T-helper 22 cell (primary cell): Measurements from ENCODE around the gene KIF23.
"Not testable (repeated sequence)": the region's sequence is repeated elsewhere in the genome, so short reads cannot be mapped to it uniquely, and the experiment has no call there.

Experiments
- DNase-seq: peaks from one replicate; pipeline ENCODE4 v3.0.0-alpha.2; 2020; ENCODE audit warnings: low read depth

Gene KIF23

GRCh38 chr15:69413822-69414700, at the start of gene KIF23:
KIF23 (plus strand) TSS chr15:69414349; CDS start chr15:69414466, 117 bp downstream.
- DNase-seq, result peak; percentile 91

GRCh38 chr15:69367236-69367635, 46.9 kb upstream of the KIF23 start:
- DNase-seq, result no peak

- no peak for DNase-seq
These were observed 44.5 kb upstream of the KIF23 start for GRCh38 chr15:69369631-69370030.

DNA sequence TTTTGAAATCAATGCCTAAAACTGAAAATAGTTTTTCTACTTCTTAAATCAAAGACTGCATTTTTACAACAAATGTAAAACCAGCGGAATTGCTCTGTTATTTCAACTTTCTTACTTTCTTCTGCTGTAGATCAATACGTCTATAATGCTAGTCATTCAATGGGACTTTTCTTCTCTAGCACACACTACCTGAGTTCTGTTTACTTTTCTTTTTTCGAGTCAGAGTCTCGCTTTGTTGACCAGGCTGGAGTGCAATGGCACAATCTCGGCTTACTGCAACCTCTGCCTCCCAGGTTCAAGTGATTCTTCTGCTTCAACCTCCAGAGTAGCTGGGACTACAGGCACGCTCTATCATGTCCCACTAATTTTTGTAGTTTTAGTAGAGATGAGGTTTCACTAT, 40.7 kb upstream of the KIF23 start:
- no peak for DNase-seq

DNA sequence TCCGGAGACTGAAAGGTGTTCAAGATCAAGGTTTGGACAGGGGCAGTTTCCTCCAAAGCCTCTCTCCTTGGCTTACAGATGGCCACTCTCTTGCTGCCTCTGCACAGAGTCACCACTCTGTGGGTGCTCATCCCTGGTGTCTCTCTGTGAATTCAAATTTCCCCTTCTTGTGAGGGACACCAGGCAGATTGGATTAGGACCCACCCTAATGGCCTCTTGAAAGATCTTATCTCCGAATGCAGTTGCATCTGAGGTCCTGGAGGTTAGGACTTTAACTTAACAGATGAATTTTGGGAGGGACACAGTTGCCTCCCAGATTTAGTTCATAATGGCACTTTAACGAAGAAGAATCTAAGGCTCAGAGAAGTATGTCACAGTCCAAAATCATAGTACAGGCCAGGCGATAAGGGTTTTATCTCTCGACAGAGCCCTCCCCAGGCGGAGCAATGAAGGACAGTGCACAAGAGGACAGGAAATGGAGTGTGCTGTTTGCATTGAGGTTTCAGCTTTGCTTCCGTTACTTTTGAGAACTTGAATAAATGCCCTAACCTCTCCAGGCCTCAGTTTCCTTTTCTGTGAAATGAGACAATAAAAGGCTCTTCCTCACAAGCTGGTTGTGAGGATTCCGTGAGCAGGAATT, 38.9 kb upstream of the KIF23 start:
- DNase-seq, result no peak

DNA sequence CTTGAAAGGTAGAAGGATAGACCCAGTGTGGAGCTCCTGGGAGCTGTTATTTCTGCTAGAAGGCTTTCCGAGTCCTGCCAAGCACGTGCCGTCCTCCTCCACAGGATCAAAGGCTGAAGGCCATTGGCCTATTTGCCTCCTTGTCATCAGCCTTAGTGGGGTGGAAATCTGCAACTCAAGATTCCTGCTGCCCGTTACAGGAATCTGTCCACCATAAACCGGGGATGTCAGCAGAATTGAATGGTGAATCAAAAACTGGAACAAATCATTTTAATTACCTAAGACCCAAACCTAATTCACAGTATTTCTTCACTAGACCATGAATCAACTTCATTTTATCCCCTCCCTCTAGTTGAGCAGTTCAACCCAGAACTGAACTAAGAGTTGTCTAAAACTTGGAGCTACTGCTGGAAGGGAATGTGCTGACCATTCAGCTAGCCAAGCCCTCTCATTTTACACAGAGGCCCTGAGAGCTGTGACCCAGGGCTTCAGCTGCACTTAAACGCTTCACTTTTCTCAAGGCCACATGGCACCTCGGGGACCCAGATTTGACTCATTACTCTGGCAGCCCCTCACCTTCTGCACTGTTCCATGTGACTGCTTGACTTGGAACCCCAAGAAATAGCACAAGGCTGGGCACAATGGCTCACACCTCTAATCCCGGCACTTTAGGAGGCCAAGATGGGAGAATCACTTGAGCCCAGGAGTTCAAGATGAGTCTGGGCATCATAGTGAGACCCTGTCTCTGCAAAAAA, 36.8 kb upstream of the KIF23 start:
- DNase-seq, result no peak

DNA sequence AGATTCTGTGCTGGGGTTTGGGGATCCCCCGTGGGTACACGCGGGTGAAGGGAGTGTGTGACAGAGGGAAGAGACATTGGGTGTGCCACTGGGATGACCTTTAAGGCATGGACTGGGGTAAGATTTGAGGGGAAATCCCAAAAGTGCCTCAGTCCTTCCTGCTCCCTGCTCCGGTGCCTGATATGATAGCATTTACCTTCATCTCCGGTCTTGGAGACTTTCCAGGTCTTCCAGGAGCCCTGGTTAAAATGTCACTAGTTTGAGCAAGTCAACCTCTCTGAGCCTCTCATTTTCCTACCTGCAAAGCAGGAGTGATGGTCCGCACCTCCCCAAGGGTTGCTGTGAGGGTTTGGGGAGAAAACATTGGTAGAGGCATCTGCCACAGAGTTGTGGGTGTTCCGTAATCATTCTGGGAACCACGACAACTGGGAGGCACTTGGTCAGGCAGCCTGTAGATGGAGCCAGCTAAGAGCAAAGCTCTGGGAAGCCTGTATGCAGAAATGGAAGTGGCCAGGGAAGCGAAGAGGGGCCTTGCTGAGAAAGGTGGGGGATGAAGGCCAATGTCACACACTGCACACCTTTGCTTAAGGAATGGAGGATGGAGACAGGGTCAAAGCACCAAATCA, 33.9 kb upstream of the KIF23 start:
- DNase-seq, result no peak

GRCh38 chr15:69380726-69381105, 33.4 kb upstream of the KIF23 start:
- no peak for DNase-seq

- not testable (repeated sequence) for DNase-seq
These were observed 32.0 kb upstream of the KIF23 start for GRCh38 chr15:69382176-69382575.

- DNase-seq, result not testable (repeated sequence)
These were observed 30.1 kb upstream of the KIF23 start for GRCh38 chr15:69384066-69384465.

GRCh38 chr15:69384626-69385598, 29.2 kb upstream of the KIF23 start:
- no peak for DNase-seq

DNA sequence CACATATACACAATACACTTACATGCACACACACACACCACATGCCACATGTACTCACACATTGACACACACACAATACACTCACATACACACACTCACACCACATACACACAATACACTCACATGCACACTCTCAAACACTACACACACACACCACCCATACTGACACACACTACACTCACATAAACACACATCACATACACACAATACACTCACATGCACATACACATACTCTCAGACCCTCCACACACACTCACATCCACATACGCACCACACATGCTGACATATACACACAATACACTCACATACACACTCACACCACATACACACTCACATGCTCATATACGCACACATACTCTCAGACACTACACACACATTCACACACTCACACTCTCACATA, 28.3 kb upstream of the KIF23 start:
- DNase-seq, result no peak

- no peak for DNase-seq
These were observed 27.9 kb upstream of the KIF23 start for GRCh38 chr15:69386284-69386683.

- no peak for DNase-seq
These were observed 25.9 kb upstream of the KIF23 start for GRCh38 chr15:69388260-69388705.

- DNase-seq, result no peak
These were observed 24.7 kb upstream of the KIF23 start for GRCh38 chr15:69389426-69389825.

GRCh38 chr15:69390575-69390974, 23.6 kb upstream of the KIF23 start:
- no peak for DNase-seq

DNA sequence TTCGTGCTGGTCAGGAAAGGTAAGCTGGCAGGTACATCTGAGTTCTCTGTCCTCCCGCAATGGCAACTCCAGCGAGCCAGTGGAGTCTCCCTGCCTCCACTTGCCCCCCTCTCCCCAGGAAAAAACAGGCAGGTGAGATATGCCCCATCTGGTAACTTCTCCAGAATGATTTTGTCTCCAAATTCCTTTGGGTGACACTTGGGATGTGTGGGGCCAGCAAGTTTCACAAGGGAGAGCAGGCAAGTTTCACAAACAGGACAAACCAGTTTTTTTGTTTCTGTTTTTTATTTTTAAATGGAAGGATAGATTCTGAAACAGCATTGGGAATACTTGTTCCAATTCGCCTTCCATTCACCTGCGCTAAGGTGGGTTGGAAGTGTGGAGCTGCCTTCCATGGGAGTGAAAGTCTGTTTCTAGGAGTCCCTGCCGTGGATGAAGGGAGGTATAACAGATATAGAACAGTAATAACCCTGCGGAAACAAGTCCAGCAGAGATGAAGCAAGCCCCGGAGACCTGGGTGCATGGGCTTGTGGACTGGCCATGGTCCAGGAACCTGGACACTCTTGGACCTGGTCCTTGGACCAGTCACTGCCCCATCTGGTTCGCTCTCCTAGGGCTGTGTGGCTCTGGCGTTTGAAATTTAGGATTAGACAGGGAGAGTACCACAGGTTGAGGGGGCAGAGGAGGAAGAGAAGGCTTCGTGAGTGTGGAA, 22.9 kb upstream of the KIF23 start:
- DNase-seq, result no peak

GRCh38 chr15:69392352-69392751, 21.8 kb upstream of the KIF23 start:
- DNase-seq, result no peak

- no peak for DNase-seq
These were observed 20.2 kb upstream of the KIF23 start for GRCh38 chr15:69393831-69394491.
